ENCODE measurements around the gene ACBD4.

DNA sequence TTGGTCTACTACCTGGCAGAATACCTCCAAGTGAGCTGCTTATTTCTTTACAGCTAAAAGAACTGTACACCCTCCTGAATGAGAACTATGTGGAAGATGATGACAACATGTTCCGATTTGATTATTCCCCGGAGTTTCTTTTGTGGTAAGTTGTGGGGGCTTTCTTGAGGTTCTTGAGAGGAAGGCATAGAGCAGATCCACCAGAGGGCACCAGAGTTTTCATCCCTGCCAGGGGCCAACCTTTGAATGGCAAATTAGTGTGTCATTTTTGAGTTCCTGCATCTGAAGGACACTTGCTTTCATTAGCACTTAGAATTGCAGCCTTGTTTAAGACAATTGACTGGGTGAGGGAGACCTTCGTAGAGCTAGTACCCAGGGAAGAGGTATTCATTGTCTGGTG, 39.3 kb upstream of the ACBD4 start:
- TF ChIP-seq, protein P1, sequence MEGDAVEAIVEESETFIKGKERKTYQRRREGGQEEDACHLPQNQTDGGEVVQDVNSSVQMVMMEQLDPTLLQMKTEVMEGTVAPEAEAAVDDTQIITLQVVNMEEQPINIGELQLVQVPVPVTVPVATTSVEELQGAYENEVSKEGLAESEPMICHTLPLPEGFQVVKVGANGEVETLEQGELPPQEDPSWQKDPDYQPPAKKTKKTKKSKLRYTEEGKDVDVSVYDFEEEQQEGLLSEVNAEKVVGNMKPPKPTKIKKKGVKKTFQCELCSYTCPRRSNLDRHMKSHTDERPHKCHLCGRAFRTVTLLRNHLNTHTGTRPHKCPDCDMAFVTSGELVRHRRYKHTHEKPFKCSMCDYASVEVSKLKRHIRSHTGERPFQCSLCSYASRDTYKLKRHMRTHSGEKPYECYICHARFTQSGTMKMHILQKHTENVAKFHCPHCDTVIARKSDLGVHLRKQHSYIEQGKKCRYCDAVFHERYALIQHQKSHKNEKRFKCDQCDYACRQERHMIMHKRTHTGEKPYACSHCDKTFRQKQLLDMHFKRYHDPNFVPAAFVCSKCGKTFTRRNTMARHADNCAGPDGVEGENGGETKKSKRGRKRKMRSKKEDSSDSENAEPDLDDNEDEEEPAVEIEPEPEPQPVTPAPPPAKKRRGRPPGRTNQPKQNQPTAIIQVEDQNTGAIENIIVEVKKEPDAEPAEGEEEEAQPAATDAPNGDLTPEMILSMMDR (tag by site-specific recombination; IDR thresholded peaks at IDR 0.05), result 0 out of 2 replicates have a peak, but pooled peaks have one; percentile 38
- TF ChIP-seq ZNF184 (tag by site-specific recombination; IDR thresholded peaks at IDR 0.05) (no peak), ZNF776 (tag by site-specific recombination; IDR thresholded peaks at IDR 0.05; ENCODE audit: borderline replicate concordance) (no peak), ZNF785 (tag by site-specific recombination; IDR thresholded peaks at IDR 0.05) (no peak), ATF2 (tag by site-specific recombination; IDR thresholded peaks at IDR 0.05; ENCODE audit: low read depth) (no peak), ZNF621 (tag by site-specific recombination; IDR thresholded peaks at IDR 0.05) (no peak), ZBTB6 (tag by site-specific recombination; IDR thresholded peaks at IDR 0.05) (no peak)

Measured in HEK293 (cell line).